ENCODE data around the gene SDCCAG8. TPM values are rescaled to one million over a fixed set of nuclear protein-coding genes. Genes with fewer than 3 reads are reported as not detected.

The SDCCAG8 gene
- total RNA-seq, 4 donors from 2014 or later = 21.6 to 62.7 (median 39.8) TPM

GRCh38 chr1:243341074-243341473 is 85.2 kb downstream of the SDCCAG8 start:
- WGBS = 76% methylated on average over 2 of the region's 2 CpGs
- Histone ChIP-seq H3K27ac (no peak overlapping the region), H3K4me3 (no peak overlapping the region), H3K9me3 (no peaks in the 10 kb centered on the region), H3K36me3 (peaks cover 12% of the 10 kb centered on the region), H3K27me3 (no peaks in the 10 kb centered on the region), H3K4me1 (no peaks in the 10 kb centered on the region)
- no peak for TF ChIP-seq POLR2AphosphoS5 (IDR thresholded peaks at IDR 0.05)
- TF ChIP-seq, protein P1, sequence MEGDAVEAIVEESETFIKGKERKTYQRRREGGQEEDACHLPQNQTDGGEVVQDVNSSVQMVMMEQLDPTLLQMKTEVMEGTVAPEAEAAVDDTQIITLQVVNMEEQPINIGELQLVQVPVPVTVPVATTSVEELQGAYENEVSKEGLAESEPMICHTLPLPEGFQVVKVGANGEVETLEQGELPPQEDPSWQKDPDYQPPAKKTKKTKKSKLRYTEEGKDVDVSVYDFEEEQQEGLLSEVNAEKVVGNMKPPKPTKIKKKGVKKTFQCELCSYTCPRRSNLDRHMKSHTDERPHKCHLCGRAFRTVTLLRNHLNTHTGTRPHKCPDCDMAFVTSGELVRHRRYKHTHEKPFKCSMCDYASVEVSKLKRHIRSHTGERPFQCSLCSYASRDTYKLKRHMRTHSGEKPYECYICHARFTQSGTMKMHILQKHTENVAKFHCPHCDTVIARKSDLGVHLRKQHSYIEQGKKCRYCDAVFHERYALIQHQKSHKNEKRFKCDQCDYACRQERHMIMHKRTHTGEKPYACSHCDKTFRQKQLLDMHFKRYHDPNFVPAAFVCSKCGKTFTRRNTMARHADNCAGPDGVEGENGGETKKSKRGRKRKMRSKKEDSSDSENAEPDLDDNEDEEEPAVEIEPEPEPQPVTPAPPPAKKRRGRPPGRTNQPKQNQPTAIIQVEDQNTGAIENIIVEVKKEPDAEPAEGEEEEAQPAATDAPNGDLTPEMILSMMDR (IDR thresholded peaks at IDR 0.05) = no peak
- TF ChIP-seq EP300 (IDR thresholded peaks at IDR 0.05) = no peak
- no peak for TF ChIP-seq POLR2A (IDR thresholded peaks at IDR 0.05)
- DNase-seq (ENCODE audit: low spot score in 2 of 2) = no peak

DNA sequence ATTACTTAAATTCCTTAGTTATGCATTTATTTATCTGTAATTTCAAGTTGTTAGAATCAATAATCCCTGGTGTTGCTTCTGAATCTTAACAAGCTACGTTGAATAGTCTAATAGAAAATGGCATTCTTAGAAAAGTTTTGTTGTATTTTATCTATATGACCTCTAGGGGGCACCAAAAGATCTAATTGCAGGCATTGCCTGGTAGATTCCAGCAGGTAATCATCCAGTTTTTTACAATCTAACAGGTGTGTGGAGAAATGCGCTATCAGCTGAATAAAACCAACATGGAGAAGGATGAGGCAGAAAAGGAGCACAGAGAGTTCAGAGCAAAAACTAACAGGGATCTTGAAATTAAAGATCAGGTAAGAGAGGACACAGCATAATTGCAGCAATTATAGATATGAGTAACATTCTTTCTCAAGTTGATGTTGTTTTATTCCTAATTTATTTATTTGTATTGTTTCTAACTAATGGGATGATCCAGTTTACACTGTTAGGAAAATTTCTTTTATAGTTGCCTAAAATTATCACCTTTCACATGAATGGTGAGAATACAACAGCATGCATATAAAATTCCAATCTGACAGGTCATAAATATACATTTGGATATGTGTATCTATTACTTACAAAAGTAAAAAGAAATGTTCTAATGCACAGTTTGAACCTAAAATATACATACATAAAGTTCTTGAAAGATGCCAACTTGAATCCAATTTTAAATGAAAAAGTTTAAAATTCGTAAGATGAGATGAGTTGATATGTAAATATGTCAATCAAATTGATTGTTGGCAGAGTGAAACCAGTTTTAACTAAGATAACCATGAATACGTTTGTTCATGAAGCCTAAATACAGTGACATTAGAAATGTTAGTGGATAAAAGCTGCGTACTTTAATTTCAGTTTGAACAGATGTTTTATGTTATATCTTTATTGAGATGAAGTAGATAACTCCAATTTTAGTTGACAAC is 88.4 kb downstream of the SDCCAG8 start:
- WGBS = 59% methylated on average over 5 of the region's 5 CpGs
- no peak for TF ChIP-seq POLR2A (IDR thresholded peaks at IDR 0.05)
- no peak for TF ChIP-seq POLR2AphosphoS5 (IDR thresholded peaks at IDR 0.05)
- no peak for TF ChIP-seq EP300 (IDR thresholded peaks at IDR 0.05)
- TF ChIP-seq, protein P1 (IDR thresholded peaks at IDR 0.05) = peak; percentile 37 to 43

DNA sequence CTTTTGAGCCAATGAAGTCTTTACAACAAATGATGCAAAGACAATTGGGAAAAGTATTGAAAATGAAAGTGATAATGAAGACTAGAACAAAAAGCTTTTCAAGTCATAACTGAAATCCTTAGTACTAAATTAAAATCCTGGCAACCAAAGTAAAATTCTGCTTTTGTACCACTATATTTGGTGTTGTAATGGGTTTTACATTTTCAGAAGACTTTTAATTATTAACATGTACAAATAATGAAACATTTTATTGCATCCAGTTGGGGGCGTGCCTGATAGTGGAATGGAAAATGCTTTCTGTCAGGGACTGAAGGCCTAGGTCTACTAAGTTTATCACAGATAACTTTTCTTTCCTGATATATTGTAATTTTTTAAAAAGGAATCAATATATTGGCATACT is 89.4 kb downstream of the SDCCAG8 start:
- Histone ChIP-seq H3K27ac (no peak overlapping the region), H3K27me3 (no peaks in the 10 kb centered on the region), H3K36me3 (peaks cover 18% of the 10 kb centered on the region), H3K4me3 (no peak overlapping the region), H3K9me3 (no peaks in the 10 kb centered on the region), H3K4me1 (no peaks in the 10 kb centered on the region)
- no peak for DNase-seq (ENCODE audit: low spot score in 2 of 2)
- TF ChIP-seq POLR2AphosphoS5 (IDR thresholded peaks at IDR 0.05) = no peak
- no peak for TF ChIP-seq POLR2A (IDR thresholded peaks at IDR 0.05)
- TF ChIP-seq EP300 (IDR thresholded peaks at IDR 0.05) = no peak
- TF ChIP-seq, protein P1 (IDR thresholded peaks at IDR 0.05) = no peak
- WGBS = 68% methylated on average over 1 of the region's 1 CpG

More for the DNA sequence above, 88.4 kb downstream of the SDCCAG8 start:
- Histone ChIP-seq H3K9me3 (no peaks in the 10 kb centered on the region), H3K27ac (no peak overlapping the region), H3K36me3 (peaks cover 18% of the 10 kb centered on the region), H3K4me1 (no peaks in the 10 kb centered on the region), H3K4me3 (no peak overlapping the region), H3K27me3 (no peaks in the 10 kb centered on the region)
- no peak for DNase-seq (ENCODE audit: low spot score in 2 of 2)

GRCh38 chr1:243346016-243346415 is 90.2 kb downstream of the SDCCAG8 start:
- WGBS = 83% methylated on average over 3 of the region's 3 CpGs
- no peaks in the 10 kb centered on the region for H3K27me3 ChIP-seq
- no peaks in the 10 kb centered on the region for H3K4me1 ChIP-seq
- no peak for DNase-seq (ENCODE audit: low spot score in 2 of 2)
- H3K9me3 ChIP-seq = no peaks in the 10 kb centered on the region
- no peak overlapping the region for H3K4me3 ChIP-seq
- peaks cover 9% of the 10 kb centered on the region for H3K36me3 ChIP-seq
- no peak overlapping the region for H3K27ac ChIP-seq
- TF ChIP-seq, protein P1 (IDR thresholded peaks at IDR 0.05) = no peak
- TF ChIP-seq POLR2AphosphoS5 (IDR thresholded peaks at IDR 0.05) (no peak), POLR2A (IDR thresholded peaks at IDR 0.05) (no peak), EP300 (IDR thresholded peaks at IDR 0.05) (no peak)

DNA sequence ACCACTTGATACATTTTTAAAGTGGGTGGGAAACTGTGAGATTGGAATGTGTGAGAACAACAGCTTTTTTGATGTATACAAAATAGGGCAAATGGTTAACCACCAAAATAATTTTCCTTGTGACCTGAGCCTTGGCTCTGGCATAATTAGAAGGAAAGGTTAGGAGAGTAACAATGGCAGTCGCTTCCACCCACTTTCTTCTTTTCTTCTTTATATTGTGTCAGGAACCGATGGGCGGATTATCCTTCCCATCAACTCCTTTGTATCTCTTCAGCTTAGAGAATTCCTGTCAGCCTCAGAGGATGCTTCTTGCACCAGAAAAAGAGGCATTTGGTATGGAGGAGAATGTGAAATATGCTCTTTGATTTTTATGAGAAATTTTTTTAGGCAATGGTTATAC is 90.6 kb downstream of the SDCCAG8 start:
- 90% methylated on average over 3 of the region's 3 CpGs for WGBS
- no peaks in the 10 kb centered on the region for H3K4me1 ChIP-seq
- H3K9me3 ChIP-seq = no peaks in the 10 kb centered on the region

More for the DNA sequence above, 90.6 kb downstream of the SDCCAG8 start:
- Histone ChIP-seq H3K36me3 (peaks cover 7% of the 10 kb centered on the region), H3K4me3 (no peak overlapping the region), H3K27me3 (no peaks in the 10 kb centered on the region), H3K27ac (no peak overlapping the region)
- TF ChIP-seq, protein P1 (IDR thresholded peaks at IDR 0.05) = no peak
- TF ChIP-seq EP300 (IDR thresholded peaks at IDR 0.05) (no peak), POLR2AphosphoS5 (IDR thresholded peaks at IDR 0.05) (no peak), POLR2A (IDR thresholded peaks at IDR 0.05) (no peak)
- DNase-seq (ENCODE audit: low spot score in 2 of 2) = no peak

Measured in suprapubic skin (tissue), 4 donors.